GM21825 (cell line): ENCODE measurements around the gene ERMARD.

Source experiments
- ATAC-seq: cut with Tn5 transposase; IDR thresholded peaks from one replicate; pipeline ENCODE4 v1.9.1; 2021; ENCODE audit warnings: mild to moderate bottlenecking, moderate library complexity; ENCODE audit not compliant: unreplicated experiment

ERMARD gene

DNA sequence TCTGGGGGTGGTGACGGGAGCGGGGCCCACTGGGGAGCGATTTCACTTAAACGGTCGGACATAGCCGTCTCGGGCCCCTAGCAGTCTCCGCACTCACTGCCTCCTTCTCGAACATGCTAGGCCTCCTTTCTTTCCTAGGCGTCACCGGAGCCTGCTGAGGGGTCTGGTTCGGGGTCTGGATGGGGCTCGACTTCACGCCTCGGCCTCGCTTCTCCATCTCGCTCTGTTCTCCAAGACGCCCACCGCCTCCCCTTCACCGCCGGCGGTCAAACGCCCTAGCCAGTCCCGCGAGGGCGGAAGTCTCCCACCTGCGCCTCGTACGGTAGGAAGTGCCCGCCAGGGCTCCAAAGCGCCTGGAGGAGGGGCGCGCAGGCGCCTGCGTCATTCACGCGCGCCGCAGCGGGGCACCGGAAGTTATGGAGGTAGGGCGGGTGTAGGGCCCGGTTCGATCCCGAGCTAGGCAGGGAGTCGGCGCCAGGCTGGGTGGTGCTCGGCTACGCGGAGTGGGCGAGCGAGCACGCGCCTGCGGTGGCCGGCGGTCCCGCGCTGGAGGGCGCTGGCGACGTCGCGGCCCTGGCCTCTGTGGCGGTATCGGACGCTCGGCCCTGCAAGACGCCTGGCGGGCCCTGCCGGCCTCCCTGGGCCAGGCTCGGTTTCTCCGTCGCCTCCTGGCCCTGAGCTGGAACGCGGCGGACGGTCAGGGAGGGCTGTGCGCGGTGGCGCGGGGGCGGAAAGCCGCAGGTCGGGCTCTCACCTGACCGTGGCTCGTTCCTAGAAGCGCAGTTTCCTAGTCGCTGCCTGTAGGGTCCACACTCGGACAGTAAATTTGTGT is at the start of gene ERMARD, which contains the start of gene DYNLT2:
Gene ERMARD (plus strand): TSS at position 381 of the 832 bp plus-strand sequence. CDS start 36 bp downstream, at position 417.
Gene DYNLT2 (minus strand): TSS at position 331 of the 832 bp plus-strand sequence. CDS start 114 bp downstream, at position 217.
- ATAC-seq = peak; percentile 96

DNA sequence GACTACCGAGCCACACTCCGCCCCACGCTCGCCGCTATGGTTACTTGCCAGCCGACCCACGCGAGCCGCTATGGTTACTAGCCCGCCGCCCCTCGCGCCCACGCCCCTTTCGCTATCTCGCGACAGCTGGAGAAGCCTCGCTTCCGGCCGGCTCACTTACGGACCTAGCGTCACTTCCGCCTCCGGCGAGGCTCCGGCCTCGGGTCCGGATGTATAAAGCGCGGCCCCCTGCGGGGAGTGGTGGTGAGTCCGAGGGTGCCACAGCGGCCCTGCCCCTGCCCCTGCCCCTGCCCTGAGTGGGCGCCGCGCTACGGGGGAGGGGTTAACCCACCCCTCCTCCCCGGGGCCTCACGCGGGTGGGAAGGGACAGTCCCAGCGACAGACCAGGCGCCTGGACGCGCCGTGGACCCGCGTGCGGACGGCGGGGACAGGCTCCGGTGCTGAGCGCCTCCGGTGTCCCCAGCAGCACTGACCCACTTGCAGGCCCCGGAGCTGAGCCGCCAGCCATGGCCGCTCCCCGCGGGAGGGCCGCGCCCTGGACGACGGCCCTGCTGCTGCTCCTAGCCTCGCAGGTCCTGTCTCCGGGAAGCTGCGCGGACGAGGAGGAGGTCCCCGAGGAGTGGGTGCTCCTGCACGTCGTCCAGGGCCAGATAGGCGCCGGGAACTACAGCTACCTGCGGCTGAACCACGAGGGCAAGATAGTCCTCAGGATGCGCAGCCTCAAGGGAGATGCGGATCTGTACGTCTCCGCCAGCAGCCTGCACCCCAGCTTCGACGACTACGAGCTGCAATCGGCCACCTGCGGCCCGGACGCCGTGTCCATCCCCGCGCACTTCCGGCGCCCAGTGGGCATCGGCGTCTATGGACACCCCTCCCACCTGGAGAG is 49.2 kb upstream of the ERMARD start, which contains the start of the genes C6orf120 and WDR27:
Gene C6orf120 (plus strand): TSS at position 173 of the 886 bp plus-strand sequence. CDS start 334 bp downstream, at position 507.
Gene WDR27 (minus strand): TSS at position 76 of the 886 bp plus-strand sequence. CDS start 13,024 bp downstream, outside the sequence.
- peak; percentile 97 for ATAC-seq

DNA sequence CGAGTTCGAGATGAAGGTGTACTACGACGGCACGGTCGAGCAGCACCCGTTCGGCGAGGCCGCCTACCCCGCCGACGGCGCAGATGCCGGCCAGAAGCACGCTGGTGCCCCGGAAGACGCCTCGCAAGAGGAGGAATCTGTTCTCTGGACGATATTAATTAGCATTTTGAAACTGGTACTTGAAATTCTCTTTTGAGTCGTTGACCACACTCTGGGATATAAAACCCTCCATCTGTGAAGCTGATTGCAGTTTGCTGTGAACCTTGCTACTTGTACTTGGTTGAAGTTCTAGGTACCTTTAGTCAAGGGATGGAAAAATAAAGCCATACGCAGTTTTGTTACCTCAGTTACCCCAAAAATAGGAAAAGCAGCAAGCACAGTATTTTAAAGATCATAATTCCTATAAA is 48.6 kb upstream of the ERMARD start:
- ATAC-seq = peak; percentile 12

DNA sequence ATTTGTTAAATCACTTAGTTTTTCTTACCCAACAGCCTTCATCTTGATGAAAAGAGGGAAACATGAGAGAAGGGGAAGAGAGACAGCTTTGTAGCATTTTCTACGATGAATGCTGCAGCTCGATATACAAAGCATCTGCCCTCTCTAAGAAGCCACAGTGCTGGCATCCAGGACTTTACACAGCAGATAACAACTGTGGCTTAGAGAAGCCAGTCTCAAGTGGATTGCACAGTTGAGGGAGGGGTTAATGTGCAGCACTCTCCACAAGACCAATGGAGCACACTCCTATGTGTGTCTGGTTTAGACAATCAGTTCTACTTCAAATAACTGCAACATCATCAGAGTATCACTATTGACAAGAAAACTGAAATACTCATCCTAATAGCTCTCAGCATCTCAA is 43.6 kb upstream of the ERMARD start:
- ATAC-seq = no peak

DNA sequence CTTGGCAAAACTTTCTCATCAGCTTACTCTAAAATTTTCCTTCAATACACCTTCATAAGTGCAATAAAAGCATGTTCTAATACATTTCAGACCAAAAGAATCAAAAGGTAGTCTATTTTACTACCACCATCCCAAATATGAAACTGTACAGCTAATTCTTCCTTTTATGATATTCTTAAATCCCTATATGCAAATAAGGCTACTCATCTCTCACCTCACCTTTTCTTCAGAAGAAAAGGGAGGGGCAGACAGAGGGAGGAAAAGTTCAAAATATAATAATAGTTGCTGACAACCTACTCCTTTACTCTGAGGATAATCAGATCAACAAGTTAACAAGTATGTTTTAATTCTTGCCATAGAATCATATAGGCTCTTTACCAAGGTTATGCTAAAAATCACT is 42.1 kb upstream of the ERMARD start:
- no peak for ATAC-seq

DNA sequence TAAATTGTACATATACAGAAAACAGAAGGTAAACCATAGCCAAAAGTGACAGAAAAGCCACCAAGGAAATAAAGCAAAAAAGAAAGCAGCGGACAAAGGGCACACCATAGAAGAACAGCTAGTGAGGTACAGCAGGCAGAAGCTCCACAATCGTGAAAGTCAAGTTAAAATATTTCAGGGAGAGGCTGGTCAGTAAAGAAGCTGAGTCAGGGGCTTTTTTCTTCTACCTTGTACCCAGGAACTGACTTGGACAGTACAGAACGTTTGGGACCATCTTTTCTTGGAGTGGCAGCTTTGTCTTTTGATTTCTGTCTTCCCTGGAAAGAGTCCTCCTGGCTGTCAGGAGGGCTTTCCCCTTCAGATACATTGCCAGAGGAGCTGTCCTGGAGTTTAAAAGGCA is 41.4 kb upstream of the ERMARD start:
- ATAC-seq = no peak

DNA sequence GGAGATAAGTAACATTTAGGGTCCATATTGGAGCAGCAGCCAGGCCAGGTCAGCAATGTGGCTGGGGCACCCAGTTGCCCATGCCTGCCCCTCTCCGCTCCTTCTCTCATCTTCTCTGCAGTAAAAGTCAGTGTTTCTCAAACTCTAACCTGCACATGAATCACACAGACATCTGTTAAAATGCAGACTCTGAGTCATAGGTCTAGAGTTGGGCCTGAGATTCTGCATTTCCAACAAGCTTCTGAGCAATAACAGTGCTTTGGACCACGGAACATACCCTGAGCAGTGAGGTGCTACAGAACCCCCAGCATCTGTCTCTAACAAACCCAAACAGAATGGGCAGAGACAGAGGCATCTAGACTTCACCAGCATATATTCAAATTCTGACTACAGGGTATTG is 37.2 kb upstream of the ERMARD start:
- no peak for ATAC-seq

DNA sequence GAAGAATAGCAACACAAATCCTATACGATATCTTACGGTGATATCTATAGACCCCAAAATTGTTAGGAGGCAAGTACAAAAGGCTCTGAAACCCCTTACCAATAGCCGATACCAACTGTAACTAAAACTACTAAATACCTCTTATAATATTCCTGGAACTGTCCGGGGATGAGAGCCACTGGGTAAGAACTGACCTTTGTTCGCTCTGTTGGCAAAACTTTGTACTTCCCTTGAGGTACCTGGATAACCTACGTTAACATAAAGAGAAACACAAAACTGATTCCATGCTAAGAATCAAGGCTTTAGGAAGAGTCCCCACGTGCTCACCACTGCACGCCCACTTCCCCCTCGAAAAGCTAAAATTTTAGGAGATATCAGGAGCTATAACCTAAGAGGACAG is 36.8 kb upstream of the ERMARD start:
- ATAC-seq = no peak

DNA sequence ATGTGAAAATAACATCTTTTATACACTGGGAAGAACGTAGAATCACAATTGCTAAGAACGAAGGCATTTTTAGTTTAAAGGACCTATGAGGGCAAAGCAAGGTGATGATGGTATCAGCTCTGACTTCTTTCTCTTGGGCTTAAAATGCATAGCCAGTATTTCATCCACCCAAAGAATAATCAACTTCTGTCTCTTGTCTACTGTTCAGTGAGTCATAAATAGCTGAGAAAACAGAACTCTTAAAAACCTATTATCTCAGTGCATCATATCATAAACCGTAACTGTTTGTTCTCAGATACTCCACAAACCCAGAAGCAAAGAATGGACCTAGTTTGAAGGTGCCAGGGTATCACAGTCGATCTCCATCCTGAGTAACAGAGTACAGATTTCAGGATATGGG is 32.3 kb upstream of the ERMARD start:
- ATAC-seq = no peak

DNA sequence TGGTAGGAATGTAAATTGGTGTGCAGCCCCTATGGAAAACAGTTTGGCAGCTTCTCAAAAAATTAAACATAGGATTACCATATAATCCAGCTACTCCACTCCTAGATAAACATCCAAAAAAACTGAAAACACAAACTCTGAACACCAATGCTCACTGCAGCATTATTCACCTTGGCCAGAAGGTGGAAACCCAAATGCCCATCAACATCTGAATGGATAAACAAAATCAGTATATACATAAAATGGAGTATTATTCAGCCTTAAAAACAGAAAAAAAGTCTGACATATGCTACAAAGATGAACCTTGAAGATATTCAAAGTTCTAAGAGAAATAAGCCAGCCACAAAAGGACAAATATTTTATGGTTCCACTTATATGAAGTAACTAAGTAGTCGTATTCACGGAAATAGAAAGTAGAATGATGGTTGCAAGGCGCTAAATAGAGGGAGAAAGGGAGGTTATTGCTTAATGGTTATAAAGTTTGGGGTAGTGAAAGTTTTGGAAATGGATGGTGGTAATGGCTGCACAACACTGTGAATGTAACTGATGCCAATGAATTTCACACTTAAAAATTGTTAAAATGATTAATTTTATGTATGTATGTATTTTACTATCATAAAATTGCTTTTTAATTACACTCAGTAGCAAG is 31.1 kb upstream of the ERMARD start:
- ATAC-seq = no peak

DNA sequence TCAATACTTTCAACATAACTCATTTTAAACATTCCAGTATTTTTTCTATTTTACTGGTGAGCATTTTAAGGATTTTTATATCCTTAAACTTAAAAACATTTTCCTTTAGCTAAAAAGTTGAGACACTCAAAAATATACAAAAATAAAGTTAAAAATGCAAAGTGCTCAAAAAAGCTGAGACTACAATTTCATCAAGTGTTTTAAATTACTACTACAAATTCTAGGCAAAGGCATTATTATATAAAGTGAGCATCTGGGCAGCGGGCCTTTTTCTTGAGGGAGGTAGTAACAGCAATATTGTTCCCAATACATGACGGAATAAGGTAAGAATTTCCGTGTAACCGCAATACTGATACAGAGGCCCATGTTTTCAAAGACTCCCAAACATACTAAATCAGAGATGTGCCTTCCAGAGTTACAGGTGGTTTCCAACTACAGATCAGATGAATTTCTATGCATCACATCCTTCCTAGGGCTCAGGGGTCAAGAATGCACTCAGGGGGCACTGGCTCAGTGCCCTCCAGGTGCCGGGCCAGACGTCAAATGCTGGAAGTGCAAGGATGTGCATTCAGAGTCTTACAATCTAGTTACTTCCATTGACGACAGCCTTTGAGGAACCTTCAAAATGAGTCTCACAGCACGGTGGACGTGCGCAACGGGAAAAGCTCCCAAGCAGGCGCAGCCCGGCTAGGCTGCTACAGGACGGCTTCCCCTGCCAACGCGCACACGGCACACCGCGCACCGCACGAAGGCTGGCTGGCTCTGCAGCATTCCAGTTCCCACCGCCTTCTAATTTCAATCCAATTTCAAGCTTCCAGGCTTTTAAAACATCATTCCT is 28.8 kb upstream of the ERMARD start:
- peak; percentile 32 for ATAC-seq

DNA sequence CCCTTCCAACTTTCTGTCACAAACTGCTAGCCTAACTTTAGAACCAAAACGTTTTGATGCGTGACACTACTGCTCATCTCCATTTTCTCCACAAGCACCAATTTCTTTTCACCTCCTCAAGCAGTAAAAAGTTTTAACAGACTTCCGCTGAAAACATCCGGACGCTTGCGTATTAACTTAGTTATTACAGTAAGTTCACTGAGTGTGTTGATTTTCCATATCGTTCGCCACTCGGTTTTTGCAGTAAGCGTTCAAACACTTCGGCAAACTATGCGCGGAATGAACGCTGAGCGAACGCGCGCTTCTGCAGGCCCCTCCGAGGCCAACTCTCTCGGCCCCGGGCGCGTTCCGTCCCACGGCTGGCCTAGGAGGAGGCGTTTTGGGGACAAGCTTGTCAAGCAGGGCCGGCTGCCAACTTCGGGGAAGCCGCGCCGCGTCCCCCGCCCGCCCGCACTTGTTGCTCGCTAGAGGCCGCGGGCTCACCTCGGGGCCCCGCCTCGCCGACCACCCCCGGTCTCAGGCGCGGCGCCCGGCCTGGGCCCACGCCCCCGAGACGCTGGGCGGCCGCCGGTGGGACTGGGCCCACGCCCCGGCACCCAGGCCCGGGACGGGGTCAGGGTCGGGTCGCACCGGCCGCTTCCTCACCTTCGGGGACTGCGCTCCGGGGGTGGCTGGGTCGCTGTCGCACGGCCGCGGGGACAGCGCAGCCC is 28.1 kb upstream of the ERMARD start:
- ATAC-seq = peak; percentile 30

DNA sequence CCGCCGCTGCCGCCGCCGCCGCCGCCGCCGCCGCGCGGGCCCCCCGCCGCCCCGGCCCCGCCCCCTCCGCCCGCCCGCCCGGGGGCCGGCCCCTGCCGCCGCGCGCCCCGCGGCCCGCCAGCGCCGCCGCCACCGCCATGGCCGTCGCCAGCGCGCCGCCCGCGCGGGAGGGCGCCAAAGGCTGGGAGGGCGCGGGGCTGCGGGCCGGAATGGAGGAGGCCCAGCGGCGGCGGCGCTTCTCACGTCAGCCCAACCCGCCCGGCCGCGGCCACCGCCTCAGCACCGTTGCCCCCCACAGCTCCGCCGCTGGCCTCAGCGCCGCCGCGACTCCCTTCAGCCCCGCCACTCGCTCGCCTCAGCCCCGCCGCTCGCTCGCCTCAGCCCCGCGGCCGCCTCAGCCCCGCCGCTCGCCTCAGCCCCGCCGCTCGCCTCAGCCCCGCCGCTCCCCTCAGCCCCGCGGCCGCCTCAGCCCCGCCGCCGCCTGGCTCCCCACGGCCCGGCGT is 27.4 kb upstream of the ERMARD start:
- peak; percentile 34 for ATAC-seq

DNA sequence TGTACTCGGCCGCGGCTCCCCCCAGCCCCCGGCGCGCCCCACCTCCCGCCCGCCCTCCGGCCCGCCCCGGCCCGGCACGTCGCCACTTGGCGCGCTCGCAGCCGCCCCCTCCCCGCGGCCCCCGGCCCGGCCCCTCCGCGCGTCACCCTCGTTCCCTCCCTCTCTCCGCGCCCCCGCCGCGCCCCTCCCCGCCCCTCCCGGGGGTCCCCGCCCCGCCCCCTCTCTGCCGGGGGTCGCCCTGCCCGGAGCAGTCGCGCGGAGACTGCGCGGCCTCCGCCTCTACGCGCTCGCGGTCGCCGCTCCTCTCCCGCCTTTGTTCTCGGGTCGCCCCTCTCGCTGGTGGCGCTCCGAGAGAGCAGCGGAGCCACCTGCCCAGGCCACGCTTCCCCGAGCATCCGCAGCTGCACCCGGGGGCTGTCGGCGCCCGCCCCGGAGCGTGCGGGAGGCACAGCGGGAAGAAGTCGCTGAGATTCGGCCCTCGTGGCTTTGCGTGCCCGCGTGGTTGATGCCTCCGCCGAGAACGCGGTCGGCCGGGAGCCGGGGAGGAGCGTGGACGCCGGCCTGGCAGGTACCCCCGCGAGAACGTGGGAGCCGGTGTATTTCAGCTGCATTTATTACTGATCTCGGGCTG is 26.8 kb upstream of the ERMARD start, which contains the start of gene PHF10:
Gene PHF10 (minus strand): TSS at position 7 of the 631 bp plus-strand sequence. CDS start 569 bp downstream, outside the sequence.
- ATAC-seq = peak; percentile 37

DNA sequence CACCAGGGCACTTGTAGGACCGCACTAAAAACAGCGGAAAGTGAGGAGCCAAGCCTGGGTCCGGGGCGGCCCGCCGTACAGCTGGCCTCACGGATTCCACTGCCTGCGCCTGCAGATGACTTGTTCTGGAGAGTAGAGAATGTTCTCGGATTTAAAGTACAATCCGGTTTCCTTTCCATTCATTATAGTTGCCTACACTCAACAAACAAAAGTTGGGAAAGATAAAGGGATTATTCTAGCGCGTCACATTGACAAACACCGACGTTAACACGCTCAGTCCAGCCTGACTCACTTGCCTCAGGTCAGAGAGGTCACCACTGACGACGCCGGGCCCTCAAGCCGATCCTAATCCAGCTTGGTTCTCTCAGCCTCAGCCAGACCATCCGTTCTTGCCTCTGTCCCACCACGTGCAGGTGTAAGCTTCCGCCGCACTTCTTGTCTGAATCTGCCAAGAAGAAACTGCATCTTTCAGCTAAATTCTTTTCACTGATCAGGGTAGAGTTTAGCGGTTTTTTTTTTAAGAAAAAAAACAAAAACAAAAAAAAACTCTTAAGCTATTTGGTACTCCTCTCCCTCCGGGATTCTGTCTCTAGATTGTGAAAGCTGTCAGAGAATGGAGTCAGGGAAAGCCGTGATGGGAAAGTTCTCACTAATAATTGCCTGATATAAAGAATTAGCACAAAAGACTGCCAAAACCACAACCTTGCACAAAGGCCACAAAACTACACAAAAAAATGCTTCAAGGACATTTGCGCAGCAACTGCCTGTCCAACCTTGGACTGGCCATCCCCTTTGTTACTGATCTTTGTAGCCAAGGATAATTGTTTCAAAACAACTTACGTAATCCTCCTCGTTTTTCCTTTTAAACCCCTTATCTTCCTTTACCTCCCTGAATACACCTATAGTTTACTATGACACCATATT is 26.0 kb upstream of the ERMARD start:
- peak; percentile 20 for ATAC-seq

DNA sequence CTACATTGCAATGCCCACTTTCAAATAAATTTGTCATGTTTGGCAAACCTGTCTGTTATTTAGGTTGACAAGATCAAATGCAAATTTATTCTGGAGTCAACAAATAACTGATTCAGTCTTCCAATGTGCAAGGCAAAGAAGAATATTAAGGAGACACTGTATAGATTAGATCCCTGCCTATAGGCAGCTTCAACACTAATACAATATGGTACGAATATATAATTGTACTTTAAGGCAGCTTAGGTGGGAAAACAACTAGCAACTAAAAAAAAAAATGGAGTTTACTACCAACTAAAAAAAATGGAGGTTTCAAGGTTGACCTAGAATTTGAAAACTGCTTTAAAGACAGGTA is 25.4 kb upstream of the ERMARD start:
- no peak for ATAC-seq

DNA sequence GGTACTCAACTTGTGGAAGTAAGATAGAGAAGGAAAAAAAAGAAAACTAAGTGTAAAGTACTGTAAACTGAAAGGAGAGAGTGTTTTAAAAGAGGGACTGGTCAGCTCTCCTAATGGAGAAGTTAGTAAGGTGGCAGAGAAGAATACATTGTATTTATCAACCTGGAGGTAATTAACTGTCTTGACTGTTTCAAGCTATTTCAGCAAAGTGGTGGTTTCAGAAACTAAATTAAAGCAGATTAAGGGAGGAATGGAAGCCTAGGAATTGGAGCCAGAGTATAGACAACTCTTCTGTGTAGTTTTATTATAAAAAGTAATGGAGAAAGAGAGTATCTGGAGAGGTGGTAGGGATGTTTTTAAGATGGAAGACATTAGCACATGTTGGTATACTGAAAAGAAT is 24.5 kb upstream of the ERMARD start:
- no peak for ATAC-seq

DNA sequence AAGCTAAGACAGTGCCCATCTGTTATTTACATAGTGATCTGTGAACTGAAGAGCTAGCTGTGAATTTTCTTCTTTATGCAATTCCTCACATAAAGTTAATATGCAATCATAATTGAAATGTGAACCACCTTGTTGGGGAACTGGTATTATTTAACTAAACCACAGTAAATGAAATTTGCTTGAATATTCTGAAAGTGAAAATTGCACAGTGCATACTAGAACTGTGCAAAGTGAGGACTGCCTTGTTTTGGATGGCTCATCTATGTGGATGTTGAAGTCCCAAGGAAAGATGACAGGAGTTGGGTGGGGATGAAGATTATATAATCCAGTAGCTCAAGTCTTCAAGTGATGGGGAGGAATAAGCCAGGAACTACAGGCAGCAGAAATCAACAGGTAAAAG is 21.5 kb upstream of the ERMARD start:
- ATAC-seq = no peak
